IMR-90 (cell line): ENCODE results near the gene ZNF227.

Experiments
- CEBPB ChIP-seq: IDR thresholded peaks from 2 replicates; pipeline ENCODE4 v1.6.1; 2012; ENCODE audit warnings: low read depth, low read length, improper control_type of control experiment
- MAZ ChIP-seq: IDR thresholded peaks from 2 replicates; pipeline ENCODE4 v1.6.1; 2012; ENCODE audit warnings: low read depth, mild to moderate bottlenecking, low read length, improper control_type of control experiment, moderate library complexity, borderline replicate concordance
- POLR2A ChIP-seq: IDR thresholded peaks from 2 replicates; pipeline ENCODE4 v1.6.1; 2012; ENCODE audit warnings: mild to moderate bottlenecking, low read depth, low read length
- SMC3 ChIP-seq: fragments of 150-350 bp; IDR thresholded peaks from 2 replicates; pipeline ENCODE4 v1.6.1; 2016; ENCODE audit warnings: low read depth, mild to moderate bottlenecking, antibody characterized with exemption, low read length, moderate library complexity
- TF ChIP-seq, protein P1 (sequence below): conservative IDR thresholded peaks from 2 replicates; pipeline ENCODE4 v1.5.1; 2012; ENCODE audit warnings: mild to moderate bottlenecking, low read depth, low read length, improper control_type of control experiment
- TF ChIP-seq, protein P2 (sequence below): fragments of 150-350 bp; IDR thresholded peaks from 2 replicates; pipeline ENCODE4 v1.6.1; 2017; ENCODE audit warnings: mild to moderate bottlenecking, antibody characterized with exemption, low read length, low read depth

- TF ChIP-seq, protein P1, sequence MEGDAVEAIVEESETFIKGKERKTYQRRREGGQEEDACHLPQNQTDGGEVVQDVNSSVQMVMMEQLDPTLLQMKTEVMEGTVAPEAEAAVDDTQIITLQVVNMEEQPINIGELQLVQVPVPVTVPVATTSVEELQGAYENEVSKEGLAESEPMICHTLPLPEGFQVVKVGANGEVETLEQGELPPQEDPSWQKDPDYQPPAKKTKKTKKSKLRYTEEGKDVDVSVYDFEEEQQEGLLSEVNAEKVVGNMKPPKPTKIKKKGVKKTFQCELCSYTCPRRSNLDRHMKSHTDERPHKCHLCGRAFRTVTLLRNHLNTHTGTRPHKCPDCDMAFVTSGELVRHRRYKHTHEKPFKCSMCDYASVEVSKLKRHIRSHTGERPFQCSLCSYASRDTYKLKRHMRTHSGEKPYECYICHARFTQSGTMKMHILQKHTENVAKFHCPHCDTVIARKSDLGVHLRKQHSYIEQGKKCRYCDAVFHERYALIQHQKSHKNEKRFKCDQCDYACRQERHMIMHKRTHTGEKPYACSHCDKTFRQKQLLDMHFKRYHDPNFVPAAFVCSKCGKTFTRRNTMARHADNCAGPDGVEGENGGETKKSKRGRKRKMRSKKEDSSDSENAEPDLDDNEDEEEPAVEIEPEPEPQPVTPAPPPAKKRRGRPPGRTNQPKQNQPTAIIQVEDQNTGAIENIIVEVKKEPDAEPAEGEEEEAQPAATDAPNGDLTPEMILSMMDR, result no peak
- 0 out of 2 replicates have a peak, but pooled peaks have one; percentile 36 for TF ChIP-seq MAZ
- TF ChIP-seq POLR2A, result no peak
- no peak for TF ChIP-seq CEBPB
- TF ChIP-seq SMC3, result no peak
- TF ChIP-seq, protein P2, sequence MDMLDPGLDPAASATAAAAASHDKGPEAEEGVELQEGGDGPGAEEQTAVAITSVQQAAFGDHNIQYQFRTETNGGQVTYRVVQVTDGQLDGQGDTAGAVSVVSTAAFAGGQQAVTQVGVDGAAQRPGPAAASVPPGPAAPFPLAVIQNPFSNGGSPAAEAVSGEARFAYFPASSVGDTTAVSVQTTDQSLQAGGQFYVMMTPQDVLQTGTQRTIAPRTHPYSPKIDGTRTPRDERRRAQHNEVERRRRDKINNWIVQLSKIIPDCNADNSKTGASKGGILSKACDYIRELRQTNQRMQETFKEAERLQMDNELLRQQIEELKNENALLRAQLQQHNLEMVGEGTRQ, result no peak
Measured at GRCh38 chr19:44207126-44207803, 5.1 kb upstream of the ZNF227 start.
